Stimulated activated naive CD4-positive, alpha-beta T cell (primary cell): ENCODE data around the gene CD40.
"Not testable (repeated sequence)": the region's sequence is repeated elsewhere in the genome, so short reads cannot be mapped to it uniquely, and the experiment has no call there.

Experiments
- DNase-seq, 6 experiments: peaks; one replicate each; lab custom pipeline; 2025; lab: John Stamatoyannopoulos, UW

CD40 gene

GRCh38 chr20:46117704-46118467 lies at the start of gene CD40:
Gene CD40, plus strand, starts transcription at chr20:46118314. Its CDS starts 30 bp downstream, at chr20:46118344.
- peak; percentile 42 to 75 (median 68) for DNase-seq

- DNase-seq: no peak
Observed at GRCh38 chr20:46070215-46070900, 47.8 kb upstream of the CD40 start.

- DNase-seq: no peak
Observed at GRCh38 chr20:46071573-46071972, 46.5 kb upstream of the CD40 start.

GRCh38 chr20:46073024-46073423 lies 45.1 kb upstream of the CD40 start:
- no peak for DNase-seq

GRCh38 chr20:46073443-46073842 lies 44.7 kb upstream of the CD40 start:
- no peak for DNase-seq

GRCh38 chr20:46074006-46074405 lies 44.1 kb upstream of the CD40 start:
- DNase-seq: no peak

GRCh38 chr20:46076806-46077205 lies 41.3 kb upstream of the CD40 start:
- no peak for DNase-seq

GRCh38 chr20:46077642-46078305 lies 40.3 kb upstream of the CD40 start:
- no peak for DNase-seq

GRCh38 chr20:46078954-46079353 lies 39.2 kb upstream of the CD40 start:
- no peak for DNase-seq

GRCh38 chr20:46081074-46081473 lies 37.0 kb upstream of the CD40 start:
- DNase-seq: no peak

GRCh38 chr20:46083101-46083500 lies 35.0 kb upstream of the CD40 start:
- DNase-seq: no peak

- DNase-seq: no peak
Observed at GRCh38 chr20:46083531-46084061, 34.5 kb upstream of the CD40 start.

GRCh38 chr20:46084805-46085178 lies 33.3 kb upstream of the CD40 start:
- DNase-seq: no peak

GRCh38 chr20:46085179-46085851 lies 32.8 kb upstream of the CD40 start:
- no peak for DNase-seq

- DNase-seq: peak in 2 of 6 experiments; percentile 8 to 13
Observed at GRCh38 chr20:46087161-46087560, 31.0 kb upstream of the CD40 start.

- no peak for DNase-seq
Observed at GRCh38 chr20:46088409-46089166, 29.5 kb upstream of the CD40 start.

- no peak for DNase-seq
Observed at GRCh38 chr20:46089167-46089416, 29.0 kb upstream of the CD40 start.

- DNase-seq: peak; percentile 87 to 94 (median 90)
Observed at GRCh38 chr20:46089417-46090388, 28.4 kb upstream of the CD40 start, which contains the start of gene NCOA5. Gene NCOA5, minus strand, starts transcription at chr20:46089962. Its CDS starts 10,538 bp downstream, at chr20:46079424.

- not testable (repeated sequence) for DNase-seq
Observed at GRCh38 chr20:46091622-46092535, 26.2 kb upstream of the CD40 start.
